HG03175 (cell line): ENCODE results near the gene DYNC1H1.

Source experiments
- ATAC-seq: cut with Tn5 transposase; IDR thresholded peaks from one replicate; pipeline ENCODE4 v1.9.1; 2021; ENCODE audit warnings: mild to moderate bottlenecking, moderate library complexity; ENCODE audit not compliant: unreplicated experiment

DYNC1H1 gene

DNA sequence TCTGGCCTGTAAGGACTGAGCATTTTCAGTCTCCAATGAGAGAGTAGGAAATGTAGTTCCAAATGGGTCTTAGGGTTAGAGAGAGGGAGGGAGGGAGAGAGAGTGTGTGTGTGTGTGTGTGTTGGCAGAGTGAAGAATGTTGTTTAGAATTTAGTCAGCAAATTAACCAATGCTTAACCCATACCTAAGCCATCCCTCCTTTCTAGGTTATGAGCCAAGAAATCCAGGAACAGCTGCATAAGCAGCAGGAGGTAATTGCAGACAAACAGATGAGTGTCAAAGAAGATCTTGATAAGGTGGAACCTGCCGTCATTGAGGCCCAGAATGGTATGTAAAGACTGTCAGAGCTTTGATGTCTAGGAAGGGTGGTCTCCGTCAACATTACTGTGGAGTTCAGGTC is 65.6 kb downstream of the DYNC1H1 start:
- no peak for ATAC-seq

DNA sequence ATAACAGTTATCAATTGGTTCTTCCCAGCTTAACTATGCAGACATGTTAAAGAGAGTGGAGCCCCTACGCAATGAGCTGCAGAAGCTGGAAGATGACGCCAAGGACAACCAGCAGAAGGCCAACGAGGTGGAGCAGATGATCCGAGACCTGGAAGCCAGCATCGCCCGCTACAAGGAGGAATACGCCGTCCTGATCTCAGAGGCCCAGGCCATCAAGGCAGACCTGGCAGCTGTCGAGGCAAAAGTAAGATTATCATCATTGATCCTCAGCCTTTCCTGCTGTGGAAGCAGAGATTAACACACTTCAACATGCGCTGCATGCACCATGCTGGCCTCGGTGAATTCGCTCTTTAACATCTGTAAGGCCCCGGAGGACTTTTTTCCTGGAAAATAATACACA is 68.9 kb downstream of the DYNC1H1 start:
- ATAC-seq = no peak

DNA sequence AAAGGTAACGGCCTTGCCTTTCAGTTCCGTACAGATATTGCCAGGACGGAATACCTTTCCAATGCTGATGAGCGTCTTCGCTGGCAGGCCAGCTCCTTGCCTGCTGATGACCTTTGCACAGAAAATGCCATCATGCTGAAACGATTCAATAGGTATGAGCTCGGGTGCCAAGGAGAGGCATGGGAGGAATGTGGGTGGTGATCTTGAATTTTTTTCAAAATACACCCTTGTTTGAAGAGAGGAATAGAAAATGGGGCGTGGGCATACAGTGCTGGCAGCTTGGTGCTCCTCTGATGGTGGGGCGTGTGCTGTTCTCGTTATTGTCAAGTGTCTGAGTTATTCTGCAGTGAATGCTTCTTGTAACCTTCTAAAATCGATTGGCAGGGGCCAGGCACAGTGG is 69.9 kb downstream of the DYNC1H1 start:
- ATAC-seq = no peak

DNA sequence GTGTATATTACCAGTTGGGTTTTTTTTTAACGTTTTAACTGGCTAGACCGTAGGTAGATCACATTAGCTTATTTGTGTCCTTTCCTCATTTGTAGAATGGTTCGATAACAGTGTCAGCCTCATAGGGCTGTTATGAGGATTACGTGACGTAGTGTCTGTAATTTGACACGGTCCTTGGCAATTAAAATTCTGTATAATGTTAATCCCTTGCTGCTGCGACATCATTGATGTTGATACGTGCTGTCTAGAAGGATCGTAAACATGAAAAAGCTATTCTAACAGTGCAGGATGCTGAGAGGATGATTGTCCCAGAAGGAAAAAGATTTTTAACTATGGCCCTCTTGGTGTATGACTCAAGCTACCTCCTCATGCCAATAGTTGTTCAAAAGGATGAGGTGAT is 71.5 kb downstream of the DYNC1H1 start:
- no peak for ATAC-seq

DNA sequence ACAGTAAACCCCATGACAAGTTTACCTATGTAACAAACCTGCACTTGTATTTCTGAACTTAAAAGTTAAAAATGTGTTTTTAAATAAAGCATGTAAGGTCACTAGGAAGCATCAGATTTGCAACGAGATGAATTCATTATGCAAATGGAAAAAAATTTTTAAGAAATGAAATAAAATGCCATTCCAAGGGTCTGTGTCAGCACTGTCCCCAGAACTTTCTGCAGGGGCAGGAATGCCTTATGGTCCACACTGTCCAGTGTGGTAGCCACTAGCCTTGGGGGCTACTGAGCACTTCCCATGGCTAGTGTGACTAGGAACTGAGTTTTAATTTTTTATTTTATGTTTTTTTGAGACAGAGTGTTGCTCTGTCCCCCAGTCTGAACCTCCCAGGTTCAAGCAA is 73.3 kb downstream of the DYNC1H1 start:
- ATAC-seq = no peak

DNA sequence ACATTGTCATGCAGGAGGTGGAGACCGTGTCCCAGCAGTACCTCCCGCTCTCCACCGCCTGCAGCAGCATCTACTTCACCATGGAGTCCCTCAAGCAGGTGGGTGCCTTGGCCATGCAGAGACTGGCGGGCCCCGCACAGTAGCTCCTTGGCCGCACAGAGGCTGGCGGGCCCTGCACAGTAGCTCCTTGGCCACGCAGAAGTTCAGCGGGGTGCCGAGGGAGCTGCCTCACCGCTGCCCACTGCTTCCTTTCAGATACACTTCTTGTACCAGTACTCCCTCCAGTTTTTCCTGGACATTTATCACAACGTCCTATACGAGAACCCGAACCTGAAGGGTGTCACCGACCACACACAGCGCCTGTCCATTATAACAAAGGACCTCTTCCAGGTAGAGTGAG is 74.8 kb downstream of the DYNC1H1 start:
- ATAC-seq = no peak

DNA sequence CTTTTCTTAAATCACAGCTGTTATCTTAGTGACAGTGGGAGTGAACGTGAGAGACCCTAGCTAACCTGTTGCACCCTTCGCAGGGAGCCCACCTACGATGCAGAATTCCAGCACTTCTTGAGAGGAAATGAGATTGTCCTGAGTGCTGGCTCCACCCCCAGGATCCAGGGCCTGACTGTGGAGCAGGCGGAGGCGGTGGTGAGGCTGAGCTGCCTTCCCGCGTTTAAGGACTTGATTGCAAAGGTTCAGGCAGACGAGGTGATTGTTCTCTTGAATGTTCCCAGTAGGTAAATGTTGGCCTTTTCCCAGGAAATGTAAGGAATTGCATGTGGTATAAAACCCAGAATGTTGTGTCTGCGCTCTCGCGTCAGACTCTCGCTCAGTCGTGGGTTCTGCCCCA is 75.8 kb downstream of the DYNC1H1 start:
- no peak for ATAC-seq

DNA sequence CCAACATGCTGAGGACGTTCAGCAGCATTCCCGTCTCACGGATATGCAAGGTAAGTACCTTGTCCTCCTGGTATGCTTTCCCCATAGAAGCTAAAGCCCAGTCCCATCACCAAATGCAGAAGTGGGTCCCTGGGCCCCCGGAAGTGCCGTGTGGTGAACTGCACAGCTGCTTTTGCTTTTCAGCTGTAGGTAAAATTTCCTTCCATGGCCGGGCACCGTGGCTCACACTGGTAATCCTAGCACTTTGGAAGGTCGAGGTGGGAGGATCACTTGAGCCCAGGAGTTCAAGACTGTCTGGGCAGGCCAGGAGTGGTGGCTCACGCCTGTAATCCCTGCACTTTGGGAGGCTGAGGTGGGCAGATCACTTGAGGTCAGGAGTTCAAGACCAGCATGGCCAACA is 78.3 kb downstream of the DYNC1H1 start:
- ATAC-seq = no peak

DNA sequence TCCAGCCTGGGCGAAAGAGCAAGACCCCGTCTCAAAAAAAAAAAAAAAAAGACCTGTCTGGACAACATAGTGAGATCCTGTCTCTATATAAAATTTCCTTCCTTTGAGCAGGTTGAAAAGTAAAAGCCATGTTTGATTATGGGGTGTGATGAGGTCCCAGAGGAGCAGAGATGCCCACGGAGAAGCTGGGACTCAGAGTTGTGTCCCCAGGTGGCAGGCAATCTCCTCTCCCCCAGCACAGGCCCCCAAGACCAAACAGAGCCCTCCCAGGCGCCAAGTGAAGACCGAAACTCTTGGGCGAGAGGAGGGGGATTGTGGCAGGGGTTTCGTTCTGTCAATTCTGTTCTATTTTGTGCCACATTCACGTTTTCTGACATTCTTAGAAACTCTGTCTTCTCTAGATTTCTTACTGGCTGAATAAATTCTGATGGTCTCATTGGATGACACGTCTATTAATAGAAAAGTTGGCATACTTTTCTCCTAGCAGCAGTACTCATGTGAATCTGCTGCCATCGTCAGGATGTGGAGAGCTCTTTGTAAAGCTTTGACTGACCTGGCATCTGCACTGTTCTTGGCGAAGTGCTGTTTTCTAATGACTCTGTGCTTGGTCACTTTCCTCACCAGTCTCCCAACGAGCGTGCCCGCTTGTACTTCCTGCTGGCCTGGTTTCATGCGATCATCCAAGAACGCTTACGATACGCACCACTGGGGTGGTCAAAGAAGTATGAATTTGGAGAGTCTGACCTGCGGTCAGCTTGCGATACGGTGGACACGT is 79.1 kb downstream of the DYNC1H1 start:
- no peak for ATAC-seq

DNA sequence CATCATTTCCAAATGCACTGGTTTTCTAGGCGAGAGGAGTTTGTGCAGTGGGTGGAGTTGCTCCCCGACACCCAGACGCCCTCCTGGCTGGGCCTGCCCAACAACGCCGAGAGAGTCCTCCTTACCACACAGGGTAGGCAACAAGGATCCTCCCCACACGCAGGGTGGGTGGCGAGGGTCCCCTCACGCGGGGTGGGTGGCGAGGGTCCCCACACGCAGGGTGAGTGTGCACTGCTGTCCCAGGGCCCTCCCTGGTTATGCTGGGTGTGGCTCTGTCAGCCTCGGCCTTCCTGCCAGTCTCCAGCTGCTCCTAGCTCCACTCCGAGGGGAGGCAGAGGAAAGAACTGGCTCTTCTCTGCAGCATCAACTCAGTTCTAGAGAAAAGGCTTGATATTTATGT is 80.2 kb downstream of the DYNC1H1 start:
- ATAC-seq = no peak

DNA sequence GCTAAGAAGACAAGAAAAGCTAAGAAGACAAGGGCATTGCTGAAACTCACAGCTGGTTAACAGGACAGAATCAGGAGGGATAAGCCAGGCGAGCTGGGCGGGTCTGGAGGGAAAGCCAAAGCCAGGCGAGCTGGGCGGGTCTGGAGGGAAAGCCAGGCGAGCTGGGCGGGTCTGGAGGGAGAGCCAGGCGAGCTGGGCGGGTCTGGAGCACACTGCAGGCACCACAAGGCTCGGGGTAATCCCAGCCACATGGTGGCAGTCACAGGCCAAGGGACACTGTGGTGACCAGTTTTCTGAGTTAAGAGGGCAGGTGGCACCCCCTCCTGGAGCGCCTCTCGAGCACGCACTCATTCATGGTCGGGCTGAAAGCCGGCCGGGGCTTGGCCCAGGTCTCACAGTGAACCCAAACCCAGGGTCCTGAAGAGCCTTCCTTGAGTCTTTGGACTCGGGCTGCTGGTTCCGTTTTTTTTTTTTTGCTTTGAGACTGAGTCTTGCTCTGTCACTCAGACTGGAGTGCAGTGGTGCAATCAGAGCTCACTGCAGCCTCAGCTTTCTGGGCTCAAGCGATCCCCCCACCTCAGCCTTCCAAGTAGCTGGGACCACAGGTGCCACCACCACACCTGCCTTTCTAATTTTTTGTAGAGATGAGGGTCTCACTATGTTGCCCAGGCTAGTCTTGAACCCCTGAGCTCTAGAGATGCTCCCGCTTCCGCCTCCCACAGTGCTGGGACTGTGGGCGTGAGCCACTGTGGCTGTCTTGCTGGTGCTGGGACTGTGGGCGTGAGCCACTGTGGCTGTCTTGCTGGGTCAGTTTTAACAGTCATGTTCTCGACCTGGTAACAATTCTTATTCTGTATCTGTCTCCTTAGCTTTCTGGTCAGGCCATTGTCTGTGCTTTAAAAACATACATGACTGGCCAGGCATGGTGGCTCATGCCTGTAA is 82.2 kb downstream of the DYNC1H1 start:
- no peak for ATAC-seq

DNA sequence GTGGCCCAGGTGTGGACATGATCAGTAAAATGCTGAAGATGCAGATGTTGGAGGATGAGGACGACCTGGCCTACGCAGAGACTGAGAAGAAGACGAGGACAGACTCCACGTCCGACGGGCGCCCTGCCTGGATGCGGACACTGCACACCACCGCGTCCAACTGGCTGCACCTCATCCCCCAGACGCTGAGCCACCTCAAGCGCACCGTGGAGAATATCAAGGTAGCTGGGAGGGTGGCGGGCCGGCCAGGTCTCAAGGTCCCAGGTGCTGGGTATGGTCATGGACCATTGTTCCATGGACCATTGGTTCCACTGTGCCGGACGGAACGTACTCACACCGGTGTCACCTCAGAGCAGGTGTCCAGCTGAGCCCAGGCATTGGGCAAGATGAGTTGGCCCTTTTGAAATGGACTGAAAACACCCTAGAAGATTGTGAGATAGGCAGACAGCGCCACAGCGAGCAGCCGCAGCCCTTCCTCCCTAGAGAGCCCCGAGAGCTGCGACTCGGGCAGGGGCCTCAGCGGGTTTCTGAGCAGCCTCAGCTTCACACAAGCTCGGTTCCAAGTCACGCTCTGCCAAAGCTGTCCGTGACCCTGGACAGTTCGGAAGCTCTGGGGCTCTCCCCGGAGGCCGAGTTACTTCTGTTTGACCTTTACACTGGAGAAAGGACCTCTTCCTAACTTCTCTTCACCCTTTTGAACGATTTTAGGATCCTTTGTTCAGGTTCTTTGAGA is 83.6 kb downstream of the DYNC1H1 start:
- no peak for ATAC-seq

DNA sequence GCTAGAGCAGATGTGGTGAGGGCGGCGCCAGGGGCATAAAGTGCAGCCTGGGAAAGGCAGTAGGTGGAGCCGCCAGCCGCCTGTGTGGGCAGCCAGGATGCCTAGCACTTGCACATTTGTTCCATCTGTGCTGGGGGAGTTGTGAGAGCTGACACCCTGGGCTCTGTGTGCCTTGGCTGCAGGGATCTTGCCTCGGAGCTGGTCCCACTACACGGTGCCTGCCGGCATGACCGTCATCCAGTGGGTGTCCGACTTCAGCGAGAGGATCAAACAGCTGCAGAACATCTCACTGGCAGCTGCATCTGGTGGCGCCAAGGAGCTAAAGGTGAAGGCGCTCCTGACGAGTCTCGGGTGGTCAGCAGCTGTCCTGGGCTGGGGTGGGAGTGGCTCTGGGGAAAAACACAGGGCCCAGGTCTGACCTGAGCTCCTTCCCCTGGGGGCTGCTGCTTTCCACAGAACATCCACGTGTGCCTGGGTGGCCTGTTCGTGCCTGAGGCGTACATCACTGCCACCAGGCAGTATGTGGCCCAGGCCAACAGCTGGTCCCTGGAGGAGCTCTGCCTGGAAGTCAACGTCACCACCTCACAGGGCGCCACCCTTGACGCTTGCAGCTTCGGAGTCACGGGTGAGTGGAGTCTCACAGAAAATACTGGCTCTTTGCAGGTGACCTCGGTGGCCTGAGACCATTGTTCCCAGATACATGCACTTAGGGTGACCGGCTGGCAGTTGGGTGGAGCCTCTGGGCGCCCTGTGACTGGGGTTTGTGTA is 85.1 kb downstream of the DYNC1H1 start:
- no peak for ATAC-seq

DNA sequence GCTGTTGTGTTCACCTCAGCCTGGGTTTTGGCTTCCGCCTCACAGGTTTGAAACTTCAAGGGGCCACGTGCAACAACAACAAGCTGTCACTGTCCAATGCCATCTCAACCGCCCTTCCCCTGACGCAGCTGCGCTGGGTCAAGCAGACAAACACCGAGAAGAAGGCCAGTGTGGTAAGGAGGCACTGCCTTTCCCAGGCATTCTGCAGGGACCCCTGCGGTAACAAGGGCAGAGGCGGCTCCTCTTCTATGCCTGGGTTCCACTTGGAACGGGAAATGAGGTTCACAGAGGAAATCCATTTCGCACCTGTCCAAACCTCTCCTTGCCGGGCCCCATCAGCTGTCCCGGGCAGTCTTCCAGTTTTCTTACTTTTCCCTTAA is 85.6 kb downstream of the DYNC1H1 start:
- no peak for ATAC-seq

DNA sequence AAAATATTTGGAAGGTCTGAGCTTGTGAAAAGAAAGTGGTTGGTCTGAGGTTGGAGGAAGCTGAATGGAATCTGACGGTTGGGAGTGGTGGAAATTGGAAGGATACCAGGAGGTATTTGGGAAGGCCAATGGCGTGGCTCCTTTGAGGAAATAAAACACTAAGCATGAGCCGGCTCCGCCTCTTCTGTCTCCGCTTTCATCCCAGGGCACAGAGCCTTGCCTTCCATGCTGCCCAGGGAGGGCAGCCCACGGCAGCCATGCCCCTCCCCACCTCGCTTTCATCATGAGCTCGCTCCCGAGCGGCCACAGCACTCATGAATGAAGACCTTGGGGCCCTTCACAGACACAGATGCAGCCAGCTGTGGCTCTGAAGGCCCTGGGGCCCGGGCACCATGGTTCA is 86.3 kb downstream of the DYNC1H1 start:
- ATAC-seq = no peak

DNA sequence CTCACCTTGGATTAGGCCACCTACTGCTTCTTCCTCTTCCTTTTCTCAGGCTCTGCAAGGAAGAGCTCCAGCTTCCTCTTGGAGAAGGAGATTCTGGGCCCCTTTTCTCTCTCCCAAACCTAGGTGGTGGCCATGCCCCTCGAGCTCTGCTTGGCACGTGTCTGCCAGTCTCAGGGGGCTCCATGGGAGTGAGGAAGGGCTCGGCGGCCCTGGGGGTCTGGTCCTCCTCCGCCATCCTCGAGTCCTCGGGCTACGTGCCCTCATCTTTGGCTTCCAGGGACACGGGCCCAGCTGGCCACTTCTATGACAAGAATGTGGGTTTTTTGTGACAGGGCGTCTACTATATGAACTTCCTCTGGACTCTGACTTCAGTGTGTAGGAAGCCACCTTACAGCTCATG is 88.1 kb downstream of the DYNC1H1 start:
- no peak for ATAC-seq

DNA sequence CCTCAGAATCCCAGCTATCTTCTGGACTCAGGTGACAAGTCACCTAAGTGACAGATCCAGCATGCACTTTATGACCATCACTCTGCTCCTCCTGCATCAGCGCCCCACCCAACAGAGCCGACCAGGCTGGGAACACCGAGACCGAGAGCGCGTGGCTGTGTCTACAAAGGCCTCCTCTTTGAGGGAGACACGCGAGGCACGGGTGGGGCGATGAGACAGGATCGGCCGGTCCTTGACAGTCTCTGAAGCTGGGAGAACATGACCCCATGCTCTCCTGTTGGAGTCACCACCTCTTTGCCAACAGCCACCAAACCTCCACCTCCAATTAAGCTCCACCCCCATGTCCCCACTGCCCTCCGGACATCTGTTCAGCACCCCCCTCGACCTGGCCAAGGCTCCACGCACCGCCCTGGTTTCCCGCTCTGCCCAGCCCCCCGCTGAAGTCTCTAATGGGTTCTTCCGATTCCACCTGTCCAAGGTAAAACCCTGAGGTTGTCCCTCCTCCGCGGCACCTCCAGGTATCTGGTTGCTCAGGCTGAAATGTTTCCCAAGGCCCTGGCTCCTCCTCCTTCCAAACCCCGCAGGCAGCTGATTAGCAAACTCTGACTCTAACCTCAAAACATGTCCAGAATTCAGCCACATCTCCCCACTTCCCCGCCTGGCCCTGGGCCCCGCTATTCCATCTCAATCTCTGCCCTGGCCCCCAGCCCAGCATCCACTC is 91.0 kb downstream of the DYNC1H1 start:
- ATAC-seq = no peak

DNA sequence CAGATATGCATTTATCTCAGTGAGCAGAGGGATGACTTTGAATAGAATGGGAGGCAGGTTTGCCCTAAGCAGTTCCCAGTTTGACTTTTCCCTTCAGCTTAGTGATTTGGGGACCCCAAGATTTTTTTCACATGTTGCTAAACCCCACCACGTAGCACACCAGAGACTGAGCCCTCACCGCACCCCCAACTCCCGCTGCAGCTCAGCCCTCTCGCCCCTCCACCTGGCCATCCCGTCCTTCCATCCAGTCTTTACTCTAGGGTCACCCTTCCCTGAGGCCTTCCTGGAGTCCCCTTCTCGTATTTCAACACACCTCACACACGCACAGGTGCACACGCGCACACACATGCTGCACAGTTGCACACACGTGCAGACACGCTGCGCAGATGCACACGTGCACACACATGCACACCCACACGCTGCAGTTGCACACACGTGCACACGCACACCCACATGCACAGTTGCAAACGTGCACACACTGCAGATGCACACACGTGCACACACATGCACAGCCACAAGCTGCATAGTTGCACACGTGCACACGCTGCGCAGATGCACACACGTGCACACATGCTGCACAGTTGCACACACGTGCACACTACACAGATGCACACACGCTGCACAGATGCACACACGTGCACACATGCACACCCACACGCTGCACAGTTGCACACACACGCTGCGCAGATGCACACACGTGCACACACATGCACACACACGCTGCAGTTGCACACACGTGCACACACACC is 92.5 kb downstream of the DYNC1H1 start:
- no peak for ATAC-seq

DNA sequence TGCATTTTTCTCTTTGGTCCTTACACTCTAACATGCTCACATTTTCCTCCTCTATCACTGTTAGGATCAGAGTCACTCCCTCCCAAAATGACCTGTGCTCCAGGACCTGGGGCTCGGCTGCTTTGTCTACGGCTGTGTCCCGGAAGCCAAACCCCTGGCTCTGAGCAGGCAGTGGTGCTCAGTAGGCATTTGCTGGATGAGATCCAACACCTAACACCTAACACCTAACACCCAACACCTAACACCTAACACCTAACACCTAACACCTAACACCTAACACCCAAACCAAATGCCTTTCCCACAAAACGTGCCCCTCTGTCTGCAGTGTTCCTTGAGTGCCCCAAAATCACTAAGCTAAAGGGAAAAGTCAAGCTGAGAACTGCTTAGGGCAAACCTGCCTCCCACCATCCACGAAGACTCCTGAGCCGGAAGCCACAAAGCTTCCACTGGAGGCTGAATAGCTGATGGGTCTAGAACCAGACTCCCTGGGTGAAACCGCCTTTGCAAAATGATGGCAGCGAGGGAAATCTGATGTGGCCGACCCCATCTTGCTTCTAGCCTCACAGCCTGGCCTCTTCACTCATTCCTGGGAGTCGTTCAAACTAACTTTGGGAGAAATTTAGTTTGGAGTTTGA is 93.2 kb downstream of the DYNC1H1 start:
- no peak for ATAC-seq
